Astrocyte (in vitro differentiated cells and primary cell): Measurements from ENCODE around the gene LYG1. TPM values are rescaled to one million over a fixed set of nuclear protein-coding genes. Genes with fewer than 3 reads are reported as not detected.

Source experiments
- DNase-seq: peaks from one replicate; pipeline ENCODE4 v3.0.0-alpha.2; 2010; ENCODE audit warnings: low read depth
- FAIRE-seq: peaks from 2 replicates; lab custom pipeline; 2011; peaks lifted over from hg19 to GRCh38; lab: Jason Lieb, UNC
- H2AFZ ChIP-seq: 2 replicates; pipeline ENCODE4 v1.6.0; 2012; ENCODE audit warnings: low read depth, low read length, inconsistent platforms
- H3K27ac ChIP-seq: 2 replicates; pipeline ENCODE4 v1.5.1; 2011; ENCODE audit warnings: low read depth, low read length, inconsistent platforms
- H3K27me3 ChIP-seq: 2 replicates; pipeline ENCODE4 v1.6.0; 2011; ENCODE audit warnings: low read length, inconsistent platforms; ENCODE audit not compliant: insufficient read depth
- H3K36me3 ChIP-seq: 2 replicates; pipeline ENCODE4 v1.5.1; 2011; ENCODE audit warnings: low read length, inconsistent platforms; ENCODE audit not compliant: insufficient read depth
- H3K4me1 ChIP-seq: 2 replicates; pipeline ENCODE4 v1.5.1; 2011; ENCODE audit warnings: low read length, inconsistent platforms; ENCODE audit not compliant: insufficient read depth
- H3K4me2 ChIP-seq: 2 replicates; pipeline ENCODE4 v1.6.0; 2012; ENCODE audit warnings: low read length, inconsistent platforms
- H3K4me3 ChIP-seq: 2 replicates; pipeline ENCODE4 v1.5.1; 2011; ENCODE audit warnings: low read depth, mild to moderate bottlenecking, low read length, inconsistent platforms; ENCODE audit not compliant: insufficient read depth
- H3K79me2 ChIP-seq: 2 replicates; pipeline ENCODE4 v1.6.0; 2012; ENCODE audit warnings: mild to moderate bottlenecking, low read length, inconsistent platforms; ENCODE audit not compliant: insufficient read depth
- H3K9ac ChIP-seq: 2 replicates; pipeline ENCODE4 v1.6.0; 2012; ENCODE audit warnings: mild to moderate bottlenecking, low read length, inconsistent platforms
- H3K9me3 ChIP-seq: 2 replicates; pipeline ENCODE4 v1.5.1; 2012; ENCODE audit warnings: low read depth, mild to moderate bottlenecking, low read length, inconsistent platforms; ENCODE audit not compliant: insufficient read depth
- H4K20me1 ChIP-seq: 2 replicates; pipeline ENCODE4 v1.6.0; 2012; ENCODE audit warnings: low read length, inconsistent platforms; ENCODE audit not compliant: insufficient read depth
- H3K27ac Mint-ChIP-seq: one replicate; pipeline ENCODE4 v1.8.0; 2021; ENCODE audit warnings: mild to moderate bottlenecking, mixed read lengths; ENCODE audit not compliant: unreplicated experiment
- H3K27me3 Mint-ChIP-seq: one replicate; pipeline ENCODE4 v1.8.0; 2021; ENCODE audit warnings: low read depth, mixed read lengths; ENCODE audit not compliant: unreplicated experiment
- H3K36me3 Mint-ChIP-seq: one replicate; pipeline ENCODE4 v1.8.0; 2021; ENCODE audit warnings: low read depth, mixed read lengths; ENCODE audit not compliant: unreplicated experiment
- H3K4me1 Mint-ChIP-seq: one replicate; pipeline ENCODE4 v1.8.0; 2021; ENCODE audit warnings: low read depth, mixed read lengths; ENCODE audit not compliant: unreplicated experiment
- H3K4me3 Mint-ChIP-seq: one replicate; pipeline ENCODE4 v1.8.0; 2021; ENCODE audit warnings: mild to moderate bottlenecking, moderate library complexity, mixed read lengths; ENCODE audit not compliant: unreplicated experiment
- H3K9me3 Mint-ChIP-seq: one replicate; pipeline ENCODE4 v1.8.0; 2021; ENCODE audit warnings: mild to moderate bottlenecking, mixed read lengths; ENCODE audit not compliant: unreplicated experiment
- EZH2 ChIP-seq: IDR thresholded peaks from 2 replicates; pipeline ENCODE4 v1.6.1; 2012; ENCODE audit warnings: mild to moderate bottlenecking, low read length, inconsistent platforms; ENCODE audit not compliant: insufficient read depth
- total RNA-seq: library from RNA; stranded (reverse); gene quantifications from 2 replicates; pipeline ENCODE4 v1.2.1, GENCODE V29; 2021
- TF ChIP-seq, protein P1 (sequence below): IDR thresholded peaks from 2 replicates; pipeline ENCODE4 v1.5.1; 2011; ENCODE audit warnings: low read depth, mild to moderate bottlenecking, inconsistent platforms, low read length, moderate library complexity; ENCODE audit not compliant: insufficient read depth

LYG1 gene
- total RNA-seq, 1 donor from 2014 or later: 1.3 TPM

DNA sequence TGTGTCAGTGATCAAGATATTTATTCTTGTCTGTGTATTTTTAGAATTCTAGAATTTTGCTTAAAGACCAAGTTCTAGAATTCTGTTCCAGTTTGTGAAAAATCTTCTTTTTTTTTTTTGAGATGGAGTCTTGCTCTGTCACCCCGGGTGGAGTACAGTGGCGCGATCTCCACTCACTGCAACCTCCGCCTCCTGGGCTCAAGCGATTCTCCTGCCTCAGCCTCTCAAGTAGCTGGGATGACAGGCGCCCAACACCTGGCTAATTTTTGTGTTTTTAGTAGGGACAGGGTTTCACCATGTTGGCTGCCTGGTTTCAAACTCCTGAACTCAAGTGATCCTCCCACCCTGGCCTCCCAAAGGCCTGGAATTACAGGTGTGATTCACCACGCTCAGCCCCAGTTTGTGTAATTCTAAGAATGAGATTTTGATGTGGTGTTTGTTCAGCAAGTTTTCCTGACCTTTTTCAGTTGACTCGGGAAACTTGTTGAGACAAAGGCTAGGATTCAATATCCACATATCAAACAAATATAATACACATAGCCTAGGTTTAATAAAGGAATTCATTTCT lies 39.8 kb upstream of the LYG1 start:
- H2AFZ ChIP-seq: no peak overlapping the region
- H3K4me1 ChIP-seq: no peaks in the 10 kb centered on the region
- no peak for FAIRE-seq
- peaks cover 69% of the 10 kb centered on the region for H4K20me1 ChIP-seq
- no peak overlapping the region for H3K4me2 ChIP-seq
- H3K9me3 ChIP-seq: no peaks in the 10 kb centered on the region
- no peak overlapping the region for H3K27ac ChIP-seq
- H3K4me3 ChIP-seq: no peak overlapping the region
- Mint-ChIP-seq H3K4me3 (no peak overlapping the region), H3K27ac (no peak overlapping the region), H3K27me3 (no peaks in the 10 kb centered on the region), H3K36me3 (no peaks in the 10 kb centered on the region), H3K9me3 (no peaks in the 10 kb centered on the region), H3K4me1 (peaks cover 13% of the 10 kb centered on the region)
- no peak for DNase-seq
- peaks cover 90% of the 10 kb centered on the region for H3K79me2 ChIP-seq
- no peak overlapping the region for H3K9ac ChIP-seq
- no peaks in the 10 kb centered on the region for H3K36me3 ChIP-seq
- no peak for TF ChIP-seq EZH2
- TF ChIP-seq, protein P1, sequence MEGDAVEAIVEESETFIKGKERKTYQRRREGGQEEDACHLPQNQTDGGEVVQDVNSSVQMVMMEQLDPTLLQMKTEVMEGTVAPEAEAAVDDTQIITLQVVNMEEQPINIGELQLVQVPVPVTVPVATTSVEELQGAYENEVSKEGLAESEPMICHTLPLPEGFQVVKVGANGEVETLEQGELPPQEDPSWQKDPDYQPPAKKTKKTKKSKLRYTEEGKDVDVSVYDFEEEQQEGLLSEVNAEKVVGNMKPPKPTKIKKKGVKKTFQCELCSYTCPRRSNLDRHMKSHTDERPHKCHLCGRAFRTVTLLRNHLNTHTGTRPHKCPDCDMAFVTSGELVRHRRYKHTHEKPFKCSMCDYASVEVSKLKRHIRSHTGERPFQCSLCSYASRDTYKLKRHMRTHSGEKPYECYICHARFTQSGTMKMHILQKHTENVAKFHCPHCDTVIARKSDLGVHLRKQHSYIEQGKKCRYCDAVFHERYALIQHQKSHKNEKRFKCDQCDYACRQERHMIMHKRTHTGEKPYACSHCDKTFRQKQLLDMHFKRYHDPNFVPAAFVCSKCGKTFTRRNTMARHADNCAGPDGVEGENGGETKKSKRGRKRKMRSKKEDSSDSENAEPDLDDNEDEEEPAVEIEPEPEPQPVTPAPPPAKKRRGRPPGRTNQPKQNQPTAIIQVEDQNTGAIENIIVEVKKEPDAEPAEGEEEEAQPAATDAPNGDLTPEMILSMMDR: no peak
- H3K27me3 ChIP-seq: no peaks in the 10 kb centered on the region

DNA sequence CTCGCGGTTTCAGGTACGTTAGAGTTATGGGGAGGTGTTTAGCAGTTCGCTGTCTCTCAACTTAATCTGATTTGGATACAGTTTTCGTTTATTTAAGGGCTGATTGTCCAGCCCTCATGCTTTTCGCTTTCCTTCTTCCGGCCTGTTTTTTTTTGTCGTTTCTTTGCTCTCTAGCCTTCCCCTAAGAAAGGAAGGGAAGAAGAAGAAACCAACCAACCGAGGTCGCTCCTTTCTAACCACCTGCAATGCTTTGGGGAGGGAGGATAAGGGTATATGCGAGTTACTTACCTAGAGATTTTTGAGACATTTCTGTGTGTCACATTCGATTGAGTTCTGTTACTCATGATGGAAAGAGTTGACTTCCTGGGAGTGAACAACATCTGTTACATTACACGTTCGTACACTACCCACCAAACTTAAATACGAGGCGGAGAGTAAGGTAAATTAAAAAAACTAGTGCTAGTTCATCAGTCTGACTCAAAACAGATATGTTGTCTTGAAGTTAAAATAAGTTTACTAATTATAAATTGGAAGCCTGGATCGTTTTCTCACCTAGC lies 37.1 kb upstream of the LYG1 start:
- H3K79me2 ChIP-seq: peaks cover 90% of the 10 kb centered on the region
- no peaks in the 10 kb centered on the region for H3K9me3 ChIP-seq
- H3K27me3 ChIP-seq: no peaks in the 10 kb centered on the region
- H3K36me3 ChIP-seq: no peaks in the 10 kb centered on the region
- H3K27ac ChIP-seq: peak overlapping the region; percentile 82
- H4K20me1 ChIP-seq: peaks cover 63% of the 10 kb centered on the region
- peak overlapping the region; percentile 95 for H3K4me3 ChIP-seq
- Mint-ChIP-seq H3K9me3 (no peaks in the 10 kb centered on the region), H3K4me3 (no peak overlapping the region), H3K4me1 (peaks cover 21% of the 10 kb centered on the region), H3K27ac (no peak overlapping the region), H3K27me3 (no peaks in the 10 kb centered on the region), H3K36me3 (no peaks in the 10 kb centered on the region)
- FAIRE-seq (no peak), DNase-seq (peak; percentile 4)
- H2AFZ ChIP-seq: peak overlapping the region; percentile 89
- H3K4me2 ChIP-seq: peak overlapping the region; percentile 95
- H3K9ac ChIP-seq: peak overlapping the region; percentile 93
- peaks cover 10% of the 10 kb centered on the region for H3K4me1 ChIP-seq
- TF ChIP-seq, protein P1: no peak
- no peak for TF ChIP-seq EZH2
